HG02973 (cell line): ENCODE measurements around the gene WWC2.
A peak's percentile ranks its signal among the peaks of the same experiment; 100 is the strongest.
"Not testable (repeated sequence)": the region's sequence is repeated elsewhere in the genome, so short reads cannot be mapped to it uniquely, and the experiment has no call there.

Experiments
- ATAC-seq: cut with Tn5 transposase; IDR thresholded peaks from one replicate; pipeline ENCODE4 v1.9.1; 2021; ENCODE audit warnings: moderate library complexity; ENCODE audit not compliant: unreplicated experiment

WWC2 gene

GRCh38 chr4:183288955-183289354 lies 189.9 kb downstream of the WWC2 start:
- ATAC-seq = no peak

- no peak for ATAC-seq
These were observed 190.6 kb downstream of the WWC2 start for GRCh38 chr4:183289688-183290087.

GRCh38 chr4:183291070-183291469 lies 192.0 kb downstream of the WWC2 start:
- no peak for ATAC-seq

- no peak for ATAC-seq
These were observed 196.7 kb downstream of the WWC2 start for GRCh38 chr4:183295711-183296110.

GRCh38 chr4:183297675-183298074 lies 198.6 kb downstream of the WWC2 start:
- ATAC-seq = peak; percentile 86

- no peak for ATAC-seq
These were observed 200.4 kb downstream of the WWC2 start for GRCh38 chr4:183299464-183299863.

GRCh38 chr4:183300070-183300469 lies 201.0 kb downstream of the WWC2 start:
- ATAC-seq = no peak

GRCh38 chr4:183300655-183301054 lies 201.6 kb downstream of the WWC2 start:
- no peak for ATAC-seq

GRCh38 chr4:183303301-183303700 lies 204.2 kb downstream of the WWC2 start:
- no peak for ATAC-seq

GRCh38 chr4:183304067-183304466 lies 205.0 kb downstream of the WWC2 start:
- peak; percentile 49 for ATAC-seq

- peak; percentile 17 for ATAC-seq
These were observed 205.5 kb downstream of the WWC2 start for GRCh38 chr4:183304538-183304937.

GRCh38 chr4:183306811-183307210 lies 207.8 kb downstream of the WWC2 start:
- ATAC-seq = no peak

- no peak for ATAC-seq
These were observed 213.8 kb downstream of the WWC2 start for GRCh38 chr4:183312841-183313240.

GRCh38 chr4:183314336-183314735 lies 215.3 kb downstream of the WWC2 start:
- ATAC-seq = no peak

- no peak for ATAC-seq
These were observed 215.7 kb downstream of the WWC2 start for GRCh38 chr4:183314806-183315205.

GRCh38 chr4:183318656-183319055 lies 219.6 kb downstream of the WWC2 start:
- no peak for ATAC-seq

- ATAC-seq = no peak
These were observed 221.4 kb downstream of the WWC2 start, which contains the start of gene CLDN22 for GRCh38 chr4:183320211-183321059. Gene CLDN22 (minus strand): TSS chr4:183320276. CDS start chr4:183320218, 58 bp downstream.

GRCh38 chr4:183321079-183321478 lies 222.0 kb downstream of the WWC2 start:
- ATAC-seq = no peak

- no peak for ATAC-seq
These were observed 222.5 kb downstream of the WWC2 start for GRCh38 chr4:183321516-183321915.

- no peak for ATAC-seq
These were observed 223.3 kb downstream of the WWC2 start, which contains the start of gene CLDN24 for GRCh38 chr4:183322326-183322725. Gene CLDN24 (minus strand): TSS chr4:183322426. CDS start chr4:183322426, 0 bp downstream.

- ATAC-seq = no peak
These were observed 224.2 kb downstream of the WWC2 start for GRCh38 chr4:183323295-183323694.

- ATAC-seq = not testable (repeated sequence)
These were observed 225.0 kb downstream of the WWC2 start for GRCh38 chr4:183324056-183324455.

- no peak for ATAC-seq
These were observed 225.6 kb downstream of the WWC2 start for GRCh38 chr4:183324619-183325018.
